HG02759 (cell line): ENCODE data around the gene SEPTIN5.
"Not testable (repeated sequence)": the region's sequence is repeated elsewhere in the genome, so short reads cannot be mapped to it uniquely, and the experiment has no call there.

Source experiments
- ATAC-seq: cut with Tn5 transposase; IDR thresholded peaks from one replicate; pipeline ENCODE4 v1.9.1; 2021; ENCODE audit warnings: mild to moderate bottlenecking, moderate library complexity; ENCODE audit not compliant: unreplicated experiment

The SEPTIN5 gene

GRCh38 chr22:19680287-19680881 is 33.9 kb upstream of the SEPTIN5 start:
- ATAC-seq, result no peak

- ATAC-seq, result no peak
These were observed 33.1 kb upstream of the SEPTIN5 start for GRCh38 chr22:19680911-19681862.

GRCh38 chr22:19681863-19682245 is 32.4 kb upstream of the SEPTIN5 start:
- ATAC-seq, result no peak

GRCh38 chr22:19686946-19687345 is 27.4 kb upstream of the SEPTIN5 start:
- ATAC-seq, result no peak

- ATAC-seq, result no peak
These were observed 26.6 kb upstream of the SEPTIN5 start for GRCh38 chr22:19687561-19688300.

- no peak for ATAC-seq
These were observed 25.7 kb upstream of the SEPTIN5 start for GRCh38 chr22:19688301-19689290.

- no peak for ATAC-seq
These were observed 24.9 kb upstream of the SEPTIN5 start for GRCh38 chr22:19689408-19689807.

- ATAC-seq, result no peak
These were observed 23.1 kb upstream of the SEPTIN5 start for GRCh38 chr22:19691007-19691720.

GRCh38 chr22:19691721-19692341 is 22.5 kb upstream of the SEPTIN5 start:
- no peak for ATAC-seq

GRCh38 chr22:19693581-19693980 is 20.7 kb upstream of the SEPTIN5 start:
- no peak for ATAC-seq

- no peak for ATAC-seq
These were observed 20.2 kb upstream of the SEPTIN5 start for GRCh38 chr22:19693981-19694670.

GRCh38 chr22:19694696-19695095 is 19.6 kb upstream of the SEPTIN5 start:
- no peak for ATAC-seq

GRCh38 chr22:19696504-19697276 is 17.6 kb upstream of the SEPTIN5 start:
- ATAC-seq, result no peak

GRCh38 chr22:19697871-19698270 is 16.4 kb upstream of the SEPTIN5 start:
- ATAC-seq, result not testable (repeated sequence)

- no peak for ATAC-seq
These were observed 13.4 kb upstream of the SEPTIN5 start for GRCh38 chr22:19700790-19701419.

GRCh38 chr22:19701420-19702145 is 12.7 kb upstream of the SEPTIN5 start:
- no peak for ATAC-seq

GRCh38 chr22:19703869-19704268 is 10.4 kb upstream of the SEPTIN5 start:
- ATAC-seq, result no peak
